Erythroblast (primary cell): Measurements from ENCODE around the gene CTCFL.
A peak's percentile ranks its signal among the peaks of the same experiment; 100 is the strongest.

Experiments used
- DNase-seq, 2 experiments: peaks; one replicate each; lab custom pipeline; 2025; lab: John Stamatoyannopoulos, UW
- GATA1 ChIP-seq: IDR thresholded peaks from 2 replicates; pipeline ENCODE4 v1.6.1; 2011; ENCODE audit warnings: low read depth, mild to moderate bottlenecking, control low read depth, low read length, moderate library complexity
- POLR2A ChIP-seq: IDR thresholded peaks from 2 replicates; pipeline ENCODE4 v1.6.1; 2011; ENCODE audit warnings: mild to moderate bottlenecking, low read length

Gene CTCFL

GRCh38 chr20:57470666-57471495, 54.1 kb downstream of the CTCFL start:
- no peak for DNase-seq
- TF ChIP-seq GATA1 (no peak), POLR2A (no peak)

GRCh38 chr20:57470212-57470522, 54.8 kb downstream of the CTCFL start:
- no peak for DNase-seq
- TF ChIP-seq POLR2A (no peak), GATA1 (no peak)

- no peak for DNase-seq
- TF ChIP-seq POLR2A (no peak), GATA1 (no peak)
Measured at GRCh38 chr20:57469418-57470211, 55.3 kb downstream of the CTCFL start.

GRCh38 chr20:57468523-57469417, 56.2 kb downstream of the CTCFL start:
- DNase-seq: no peak
- no peak for TF ChIP-seq POLR2A
- TF ChIP-seq GATA1: no peak

- TF ChIP-seq GATA1: no peak
- no peak for TF ChIP-seq POLR2A
- DNase-seq: no peak
Measured at GRCh38 chr20:57467742-57468141, 57.2 kb downstream of the CTCFL start.

- DNase-seq: peak in 1 of 2 experiments; percentile 7
- TF ChIP-seq POLR2A (no peak), GATA1 (no peak)
Measured at GRCh38 chr20:57465943-57466342, 59.0 kb downstream of the CTCFL start.

GRCh38 chr20:57465486-57465885, 59.5 kb downstream of the CTCFL start:
- DNase-seq: no peak
- TF ChIP-seq POLR2A: no peak
- no peak for TF ChIP-seq GATA1

GRCh38 chr20:57464642-57465211, 60.2 kb downstream of the CTCFL start:
- no peak for TF ChIP-seq POLR2A
- no peak for TF ChIP-seq GATA1
- DNase-seq: peak; percentile 41 to 66

- TF ChIP-seq GATA1 (no peak), POLR2A (no peak)
- no peak for DNase-seq
Measured at GRCh38 chr20:57462781-57463180, 62.2 kb downstream of the CTCFL start.

- no peak for DNase-seq
- TF ChIP-seq POLR2A (no peak), GATA1 (no peak)
Measured at GRCh38 chr20:57461726-57462125, 63.2 kb downstream of the CTCFL start.

GRCh38 chr20:57460781-57461465, 64.0 kb downstream of the CTCFL start:
- no peak for DNase-seq
- TF ChIP-seq POLR2A: no peak
- no peak for TF ChIP-seq GATA1

GRCh38 chr20:57459897-57460296, 65.0 kb downstream of the CTCFL start:
- TF ChIP-seq POLR2A (no peak), GATA1 (no peak)
- no peak for DNase-seq
